GM12891 (cell line): ENCODE measurements around the gene JMJD7.

Source experiments
- PAX5 ChIP-seq: IDR thresholded peaks from 2 replicates; pipeline ENCODE4 v1.6.1; 2011; ENCODE audit warnings: low read length, moderate library complexity, mild to moderate bottlenecking; ENCODE audit not compliant: insufficient read depth, severe bottlenecking
- POLR2A ChIP-seq: IDR thresholded peaks from 2 replicates; pipeline ENCODE4 v1.6.1; 2011; ENCODE audit warnings: low read depth, low read length, control low read depth
- POLR2AphosphoS5 ChIP-seq: IDR thresholded peaks from 2 replicates; pipeline ENCODE4 v1.6.1; 2011; ENCODE audit warnings: low read depth, low read length, control low read depth
- POU2F2 ChIP-seq: IDR thresholded peaks from 2 replicates; pipeline ENCODE4 v1.6.1; 2011; ENCODE audit warnings: low read depth, mild to moderate bottlenecking, control low read depth, low read length, moderate library complexity
- SPI1 ChIP-seq: IDR thresholded peaks from 2 replicates; pipeline ENCODE4 v1.6.1; 2011; ENCODE audit warnings: low read depth, low read length, control low read depth
- TAF1 ChIP-seq: IDR thresholded peaks from 2 replicates; pipeline ENCODE4 v1.6.1; 2011; ENCODE audit warnings: low read depth, low read length, control low read depth

DNA sequence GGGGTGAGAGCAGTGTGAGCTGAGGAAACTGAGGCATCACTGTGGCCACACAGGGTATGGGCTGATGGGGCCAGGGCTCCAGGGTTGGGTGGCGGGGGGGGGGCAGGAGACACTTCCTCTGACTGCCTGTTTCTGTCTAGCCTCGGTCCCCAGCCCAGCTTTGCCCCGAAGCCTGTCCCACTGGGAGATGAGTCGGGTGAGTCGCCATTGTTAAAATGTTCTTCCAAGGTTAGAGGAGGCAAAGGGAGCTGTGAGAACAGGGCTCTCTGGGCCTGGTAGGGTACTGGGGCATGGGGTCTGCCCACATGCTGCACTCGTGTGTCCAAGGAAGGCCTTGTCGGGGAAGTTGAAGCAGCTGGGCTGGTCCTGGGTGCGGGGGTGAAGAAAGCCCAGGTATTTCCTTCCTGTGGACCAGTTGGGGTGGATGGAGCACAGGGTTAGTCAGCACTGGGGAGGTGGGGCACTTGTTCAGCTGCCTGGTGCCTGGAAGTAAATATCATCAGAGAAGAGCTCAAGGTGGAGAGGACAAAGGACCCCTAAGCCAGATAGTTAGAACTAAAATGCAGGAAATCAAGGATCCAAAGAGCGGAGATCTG is 8.3 kb upstream of the JMJD7 start:
- TF ChIP-seq POLR2A (no peak), TAF1 (no peak), POLR2AphosphoS5 (no peak), POU2F2 (no peak), PAX5 (no peak), SPI1 (no peak)
